Esophagus muscularis mucosa (tissue), 4 donors: ENCODE measurements around the gene TRABD2B. TPM values are rescaled to one million over a fixed set of nuclear protein-coding genes. Genes with fewer than 3 reads are reported as not detected.
A peak's percentile ranks its signal among the peaks of the same experiment; 100 is the strongest.

Source experiments
- DNase-seq: peaks from one replicate; pipeline ENCODE4 v3.0.0-alpha.2; 2017; ENCODE audit errors: extremely low spot score
- H3K27ac ChIP-seq, 4 donors: fragments of 200-600 bp; sonication (generic); replicated peaks in 1 of 4; 1 replicate in 3 of 4; 2 replicates in 1 of 4; pipeline ENCODE4 v1.5.1; 2016 to 2019; ENCODE audit warnings: mild to moderate bottlenecking in 1 of 4
- H3K27me3 ChIP-seq, 4 donors: fragments of 200-600 bp; sonication (generic); one replicate each; pipeline versions ENCODE4 v1.5.1 to v1.6.0; 2016 to 2019
- H3K36me3 ChIP-seq, 4 donors: fragments of 200-600 bp; sonication (generic); one replicate each; pipeline ENCODE4 v1.5.1; 2016 to 2019
- H3K4me1 ChIP-seq, 4 donors: fragments of 200-600 bp; sonication (generic); one replicate each; pipeline ENCODE4 v1.5.1; 2016 to 2019
- H3K4me3 ChIP-seq, 4 donors: fragments of 200-600 bp; sonication (generic); 1 replicate in 2 of 4; 2 replicates in 2 of 4; pipeline ENCODE4 v1.5.1; 2016 to 2019; ENCODE audit warnings: mild to moderate bottlenecking in 4 of 4, moderate library complexity in 1 of 4
- H3K9me3 ChIP-seq, 4 donors: fragments of 200-600 bp; sonication (generic); 1 replicate in 3 of 4; 2 replicates in 1 of 4; pipeline ENCODE4 v1.5.1; 2016 to 2019
- EP300 ChIP-seq: sonication (generic); formaldehyde crosslinking; IDR thresholded peaks from one replicate; pipeline ENCODE4 v1.6.1; 2017; ENCODE audit warnings: antibody characterized with exemption
- POLR2A ChIP-seq: fragments of 450-650 bp; IDR thresholded peaks from one replicate; pipeline ENCODE4 v1.6.1; 2017; ENCODE audit warnings: antibody characterized with exemption, moderate library complexity, mild to moderate bottlenecking, low read depth
- POLR2AphosphoS5 ChIP-seq, 2 donors: sonication (generic); formaldehyde crosslinking; IDR thresholded peaks; one replicate each; pipeline ENCODE4 v1.6.1; 2017; ENCODE audit warnings: antibody characterized with exemption in 2 of 2
- WGBS: methylation state at CpG from one replicate; pipeline ENCODE4 v1.1.5; 2018; 5-methylcytosine and 5-hydroxymethylcytosine counted together
- intact Hi-C: fragments of 100-400 bp; cut with DNase I; formaldehyde crosslinking; loops from one replicate; pipeline ENCODE4 v1.15.1; 2023
- total RNA-seq, 4 donors: library from RNA; depleted of rRNA; stranded (reverse); fragments of >200 nt; gene quantifications; one replicate each; pipeline versions ENCODE4 v1.1.0 to v1.2.1, GENCODE V29; 2016
- TF ChIP-seq, protein P1 (sequence below), 3 experiments: fragments of 200-600 bp in 2 of 3; fragments of 450-650 bp in 1 of 3; sonication (generic) in 2 of 3; IDR thresholded peaks; one replicate each; pipeline ENCODE4 v1.5.1; 2017 to 2019; ENCODE audit warnings: antibody characterized with exemption in 3 of 3, mild to moderate bottlenecking in 2 of 3, moderate library complexity in 1 of 3

TRABD2B gene
- total RNA-seq, 4 donors from 2014 or later, result 4.0 to 7.6 (median 4.1) TPM

DNA sequence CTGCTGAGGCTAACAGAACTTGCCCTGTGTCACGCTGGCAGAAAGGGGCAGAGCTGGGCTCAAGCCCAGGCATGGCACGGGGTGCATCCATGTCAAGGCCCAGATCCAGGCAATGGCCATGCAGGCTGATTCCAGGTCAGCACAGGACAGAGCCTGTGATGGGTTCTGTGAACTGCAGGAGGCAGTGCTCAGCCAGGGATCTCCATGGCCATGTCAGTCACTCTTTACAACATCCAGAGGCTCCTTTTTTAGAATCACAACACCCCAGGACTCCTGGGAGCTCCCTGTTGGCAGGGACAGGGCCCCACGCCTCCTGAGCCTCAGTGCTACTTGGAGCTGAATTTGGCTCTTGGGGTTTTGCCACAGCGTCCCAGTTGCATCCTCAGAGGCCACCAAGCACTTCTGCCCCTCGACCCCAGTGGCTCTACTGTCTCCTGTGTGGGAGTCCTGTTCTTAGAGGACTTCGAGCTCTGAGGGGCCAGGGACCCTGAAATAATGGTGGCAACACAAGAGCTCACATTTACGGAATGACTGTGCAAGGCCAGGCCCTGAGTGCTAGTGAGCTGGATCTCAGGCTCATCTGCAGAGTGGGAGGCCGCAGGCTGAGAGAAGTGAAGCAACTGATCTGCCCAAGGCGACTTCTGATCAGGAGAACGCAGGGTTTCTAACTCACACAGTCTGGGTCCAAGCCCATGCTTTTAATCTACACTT, 211.5 kb downstream of the TRABD2B start:
- TF ChIP-seq EP300, result no peak
- TF ChIP-seq, protein P1, sequence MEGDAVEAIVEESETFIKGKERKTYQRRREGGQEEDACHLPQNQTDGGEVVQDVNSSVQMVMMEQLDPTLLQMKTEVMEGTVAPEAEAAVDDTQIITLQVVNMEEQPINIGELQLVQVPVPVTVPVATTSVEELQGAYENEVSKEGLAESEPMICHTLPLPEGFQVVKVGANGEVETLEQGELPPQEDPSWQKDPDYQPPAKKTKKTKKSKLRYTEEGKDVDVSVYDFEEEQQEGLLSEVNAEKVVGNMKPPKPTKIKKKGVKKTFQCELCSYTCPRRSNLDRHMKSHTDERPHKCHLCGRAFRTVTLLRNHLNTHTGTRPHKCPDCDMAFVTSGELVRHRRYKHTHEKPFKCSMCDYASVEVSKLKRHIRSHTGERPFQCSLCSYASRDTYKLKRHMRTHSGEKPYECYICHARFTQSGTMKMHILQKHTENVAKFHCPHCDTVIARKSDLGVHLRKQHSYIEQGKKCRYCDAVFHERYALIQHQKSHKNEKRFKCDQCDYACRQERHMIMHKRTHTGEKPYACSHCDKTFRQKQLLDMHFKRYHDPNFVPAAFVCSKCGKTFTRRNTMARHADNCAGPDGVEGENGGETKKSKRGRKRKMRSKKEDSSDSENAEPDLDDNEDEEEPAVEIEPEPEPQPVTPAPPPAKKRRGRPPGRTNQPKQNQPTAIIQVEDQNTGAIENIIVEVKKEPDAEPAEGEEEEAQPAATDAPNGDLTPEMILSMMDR (IDR thresholded peaks at IDR 0.05), result peak in 1 of 3 experiments; percentile 38
- no peak for TF ChIP-seq POLR2AphosphoS5 (IDR thresholded peaks at IDR 0.05)
- TF ChIP-seq POLR2A, result no peak
- intact Hi-C loops, result no loop called here
- H3K4me3 ChIP-seq, result no peak overlapping the region
- H3K9me3 ChIP-seq, result no peaks in the 10 kb centered on the region
- no peaks in the 10 kb centered on the region for H3K27me3 ChIP-seq
- 83% methylated on average over 3 of the region's 10 CpGs for WGBS
- DNase-seq, result no peak
- peak overlapping the region in 2 of 4 donors; percentile 27 to 30 for H3K27ac ChIP-seq
- no peaks in the 10 kb centered on the region for H3K36me3 ChIP-seq
- H3K4me1 ChIP-seq, result peaks cover 17 to 49% (median 41%) of the 10 kb centered on the region in 4 donors

DNA sequence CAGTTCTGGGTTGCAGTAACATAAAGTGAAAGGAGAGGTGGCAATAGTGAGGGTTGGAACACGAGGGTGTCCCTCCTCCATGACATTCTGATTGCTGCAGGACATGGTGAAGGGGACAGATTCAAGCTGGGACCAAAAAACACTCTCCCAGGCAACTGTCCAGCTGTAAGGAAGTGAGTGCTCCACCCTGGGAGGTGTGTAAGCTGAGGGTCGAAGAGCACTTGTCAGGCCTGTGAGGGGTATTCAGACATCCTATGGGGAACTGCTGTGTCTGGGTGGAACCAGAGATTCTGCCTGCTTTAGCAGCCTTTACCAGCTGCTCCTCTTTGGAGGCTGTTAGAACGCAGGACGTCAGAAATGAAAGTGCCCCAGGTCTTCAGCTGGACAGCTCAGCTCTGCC, 212.1 kb downstream of the TRABD2B start:
- intact Hi-C loops, result no loop called here
- H3K9me3 ChIP-seq, result no peaks in the 10 kb centered on the region
- no peaks in the 10 kb centered on the region for H3K36me3 ChIP-seq
- peak overlapping the region in 1 of 4 donors; percentile 36 for H3K27ac ChIP-seq
- DNase-seq, result no peak
- peaks cover 17 to 52% (median 43%) of the 10 kb centered on the region in 4 donors for H3K4me1 ChIP-seq
- H3K27me3 ChIP-seq, result no peaks in the 10 kb centered on the region
- no peak for TF ChIP-seq EP300
- no peak for TF ChIP-seq POLR2A
- TF ChIP-seq, protein P1 (IDR thresholded peaks at IDR 0.05), result no peak
- no peak for TF ChIP-seq POLR2AphosphoS5 (IDR thresholded peaks at IDR 0.05)
- H3K4me3 ChIP-seq, result no peak overlapping the region
- 74% methylated on average over 4 of the region's 4 CpGs for WGBS

DNA sequence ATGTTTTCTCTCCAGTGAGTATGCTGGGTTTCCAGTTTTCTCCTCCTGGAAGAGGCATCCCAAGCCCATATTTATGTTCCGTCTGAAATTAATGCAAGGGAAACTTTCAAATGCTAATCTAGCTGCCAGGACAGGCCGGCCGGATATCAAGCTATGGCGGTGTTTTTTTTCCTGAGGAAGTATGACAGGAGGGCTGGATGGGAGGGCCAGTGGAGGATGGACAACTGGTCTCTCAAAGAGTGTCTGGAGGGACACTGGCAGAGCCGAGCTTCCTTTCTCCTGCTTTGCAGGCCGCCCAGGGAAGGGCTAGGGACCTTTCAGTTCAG, 212.7 kb downstream of the TRABD2B start:
- no peaks in the 10 kb centered on the region for H3K36me3 ChIP-seq
- intact Hi-C loops, result no loop called here
- TF ChIP-seq POLR2AphosphoS5 (IDR thresholded peaks at IDR 0.05) (no peak), POLR2A (no peak), EP300 (no peak)
- TF ChIP-seq, protein P1 (IDR thresholded peaks at IDR 0.05), result no peak
- H3K4me3 ChIP-seq, result no peak overlapping the region
- H3K4me1 ChIP-seq, result peaks cover 17 to 52% (median 43%) of the 10 kb centered on the region in 4 donors
- DNase-seq, result no peak
- 84% methylated on average over 6 of the region's 6 CpGs for WGBS
- H3K9me3 ChIP-seq, result no peaks in the 10 kb centered on the region
- H3K27me3 ChIP-seq, result no peaks in the 10 kb centered on the region
- H3K27ac ChIP-seq, result peak overlapping the region in 1 of 4 donors; percentile 36

DNA sequence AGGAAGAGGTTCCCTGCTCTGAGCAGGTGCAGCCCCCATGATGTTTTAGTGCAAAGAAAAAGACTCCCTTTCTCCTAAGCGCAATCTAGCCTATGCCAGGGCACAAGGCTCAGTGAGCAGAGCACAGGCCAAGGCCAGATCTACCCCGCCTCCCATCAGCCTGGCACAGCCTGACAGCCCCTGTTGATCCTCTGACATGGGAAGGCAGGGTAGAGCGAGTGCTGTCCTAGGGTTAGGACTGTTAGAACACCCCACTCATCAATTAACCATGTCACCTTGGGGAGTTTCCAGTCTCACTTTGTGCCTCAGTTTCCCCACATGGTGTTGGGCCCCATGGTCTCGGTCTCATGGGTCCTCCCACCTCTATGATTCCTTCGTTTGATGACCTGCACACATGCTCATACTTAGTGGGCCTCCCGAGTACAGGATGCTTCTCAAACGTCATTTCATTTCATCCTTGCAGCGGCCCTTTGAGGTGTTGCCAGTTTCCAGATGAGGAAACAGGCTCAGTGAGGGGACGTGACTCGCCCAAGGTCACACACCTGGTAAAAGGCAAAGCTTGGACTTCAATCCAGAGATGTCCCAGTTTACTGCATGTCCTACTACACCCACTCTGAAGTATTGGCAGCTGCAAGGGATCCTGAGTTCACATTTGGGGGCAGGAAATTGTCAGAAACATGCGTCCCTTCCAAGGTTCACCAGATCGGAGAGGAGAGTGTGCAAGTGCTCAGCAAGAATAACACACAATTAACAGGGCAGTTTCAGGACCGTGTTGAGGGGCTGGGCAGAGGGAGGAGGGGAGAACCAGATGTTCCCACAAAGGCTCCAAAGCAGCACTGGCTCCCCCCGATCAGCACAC, 213.3 kb downstream of the TRABD2B start:
- H3K4me3 ChIP-seq, result no peak overlapping the region
- WGBS, result 71% methylated on average over 14 of the region's 14 CpGs
- no peaks in the 10 kb centered on the region for H3K9me3 ChIP-seq
- DNase-seq, result no peak
- TF ChIP-seq POLR2AphosphoS5 (IDR thresholded peaks at IDR 0.05), result no peak
- TF ChIP-seq, protein P1 (IDR thresholded peaks at IDR 0.05), result no peak
- no peak for TF ChIP-seq EP300
- TF ChIP-seq POLR2A, result no peak
- H3K36me3 ChIP-seq, result no peaks in the 10 kb centered on the region
- H3K27me3 ChIP-seq, result no peaks in the 10 kb centered on the region
- no peak overlapping the region for H3K27ac ChIP-seq
- peaks cover 17 to 52% (median 43%) of the 10 kb centered on the region in 4 donors for H3K4me1 ChIP-seq
- intact Hi-C loops, result no loop called here
